HepG2 (cell line): ENCODE results near the gene TBC1D21. TPM values are rescaled to one million over a fixed set of nuclear protein-coding genes. Genes with fewer than 3 reads are reported as not detected.

ENCODE experiments used
- ATAC-seq: fragments of 200-7000 bp; cut with Tn5 transposase; 3 replicates; pipeline ENCODE4 v1.9.1; 2020; ENCODE audit warnings: mild to moderate bottlenecking, moderate library complexity
- BruUV-seq: library from RNA; stranded (reverse); fragments of 400-500 nt; replicated peaks from 2 replicates; lab custom pipeline; 2021; lab: Mats Ljungman, UMichigan
- CTCF ChIA-PET: fragments of 300-600 bp; formaldehyde crosslinking; extraction: SDS; loops from one replicate; lab custom pipeline; 2021; ENCODE audit warnings: low total read pairs, inconsistent platforms, low intra/inter-chr PET ratio; lab: Yijun Ruan, JAX
- POLR2A ChIA-PET: fragments of 350-600 bp; sonication (Branson Sonifier 250); formaldehyde crosslinking; loops from one replicate; lab custom pipeline; 2020; ENCODE audit warnings: antibody characterized with exemption, inconsistent platforms; lab: Yijun Ruan, JAX
- DNase-seq: peaks from one replicate; pipeline ENCODE4 v3.0.0-alpha.2; 2015; ENCODE audit warnings: low spot score
- FAIRE-seq: peaks from 3 replicates; lab custom pipeline; 2011; peaks lifted over from hg19 to GRCh38; lab: Jason Lieb, UNC
- H2AFZ ChIP-seq: one replicate; pipeline ENCODE4 v1.6.1; 2011; ENCODE audit warnings: low read length, inconsistent platforms
- H3K27ac ChIP-seq: fragments of 300-600 bp; 3 replicates; pipeline ENCODE4 v1.8.0; 2011; ENCODE audit warnings: mixed run types, mild to moderate bottlenecking, mixed read lengths, low read length, inconsistent platforms; ENCODE audit not compliant: insufficient read depth; ENCODE audit errors: extremely low read length
- H3K27me3 ChIP-seq, 2 experiments: fragments of 200-600 bp in 1 of 2; 2 replicates in 1 of 2; 3 replicates in 1 of 2; pipeline versions ENCODE4 v1.6.0 to v1.8.0; 2011; ENCODE audit warnings: low read length in 2 of 2, mild to moderate bottlenecking in 2 of 2, moderate library complexity in 2 of 2, inconsistent platforms in 1 of 2; ENCODE audit not compliant: insufficient read depth in 2 of 2, control insufficient read depth in 1 of 2
- H3K36me3 ChIP-seq, 2 experiments: fragments of 200-600 bp in 1 of 2; replicated peaks in 1 of 2; 2 replicates in 1 of 2; 3 replicates in 1 of 2; pipeline versions ENCODE4 v1.5.1 to v1.8.0; 2011; ENCODE audit warnings: low read length in 2 of 2, inconsistent platforms in 1 of 2; ENCODE audit not compliant: insufficient read depth in 2 of 2, control insufficient read depth in 1 of 2
- H3K4me1 ChIP-seq: 2 replicates; pipeline ENCODE4 v1.5.1; 2012; ENCODE audit warnings: low read length, inconsistent platforms; ENCODE audit not compliant: insufficient read depth
- H3K4me2 ChIP-seq: 2 replicates; pipeline ENCODE4 v1.6.0; 2011; ENCODE audit warnings: low read depth, low read length, inconsistent platforms
- H3K4me3 ChIP-seq, 3 experiments: fragments of 200-600 bp in 1 of 3; sonication (generic), shearing (Covaris generic) in 1 of 3; replicated peaks in 1 of 3; 2 replicates each; pipeline ENCODE4 v1.5.1; 2011 to 2016; ENCODE audit warnings: low read length in 3 of 3, inconsistent platforms in 2 of 3, low read depth in 2 of 3, mild to moderate bottlenecking in 2 of 3, control low read depth in 1 of 3, mixed read lengths in 1 of 3; ENCODE audit not compliant: insufficient read depth in 1 of 3
- H3K79me2 ChIP-seq: one replicate; pipeline ENCODE4 v1.6.1; 2011; ENCODE audit warnings: low read length, inconsistent platforms; ENCODE audit not compliant: insufficient read depth
- H3K9ac ChIP-seq: 2 replicates; pipeline ENCODE4 v1.6.0; 2011; ENCODE audit warnings: mild to moderate bottlenecking, low read depth, low read length, inconsistent platforms; ENCODE audit not compliant: insufficient read depth
- H3K9me3 ChIP-seq: 2 replicates; pipeline ENCODE4 v1.5.1; 2012; ENCODE audit warnings: mild to moderate bottlenecking, low read length
- H4K20me1 ChIP-seq: 2 replicates; pipeline ENCODE4 v1.6.0; 2011; ENCODE audit warnings: inconsistent platforms, mild to moderate bottlenecking, low read length, moderate library complexity; ENCODE audit not compliant: insufficient read depth
- ARNT ChIP-seq: fragments of 450-650 bp; IDR thresholded peaks from 2 replicates; pipeline ENCODE4 v1.6.1; 2017
- CREB1 ChIP-seq, 2 experiments: fragments of 450-650 bp in 1 of 2; IDR thresholded peaks; 2 replicates each; pipeline ENCODE4 v1.6.1; 2016 to 2017; ENCODE audit warnings: control low read depth in 1 of 2, mild to moderate bottlenecking in 1 of 2, missing compliant biosample characterization in 1 of 2, missing genetic modification characterization in 1 of 2
- HNF4A ChIP-seq: sonication (generic); formaldehyde crosslinking; IDR thresholded peaks from 2 replicates; pipeline ENCODE4 v1.4.0; 2020; ENCODE audit warnings: missing genetic modification reagents
- KMT2A ChIP-seq: sonication (generic); formaldehyde crosslinking; IDR thresholded peaks from 2 replicates; pipeline ENCODE4 v1.4.0; 2020; ENCODE audit warnings: missing genetic modification reagents
- SMARCE1 ChIP-seq: fragments of 450-650 bp; IDR thresholded peaks from 2 replicates; pipeline ENCODE4 v1.6.1; 2017; ENCODE audit warnings: borderline replicate concordance
- SOX6 ChIP-seq, 2 experiments: fragments of 450-650 bp in 1 of 2; sonication (generic) in 1 of 2; formaldehyde crosslinking in 1 of 2; IDR thresholded peaks; 2 replicates each; pipeline versions ENCODE4 v1.4.0 to v1.6.1; 2017 to 2020; ENCODE audit warnings: antibody characterized with exemption in 1 of 2, mild to moderate bottlenecking in 1 of 2, missing genetic modification reagents in 1 of 2
- TAF15 ChIP-seq: fragments of 200-400 bp; formaldehyde crosslinking; IDR thresholded peaks from one replicate; pipeline ENCODE4 v1.6.1; 2018; ENCODE audit warnings: mild to moderate bottlenecking, low read depth, low read length; ENCODE audit not compliant: poor library complexity, severe bottlenecking
- ZBTB26 ChIP-seq: IDR thresholded peaks from 2 replicates; pipeline ENCODE4 v1.6.1; 2016; ENCODE audit warnings: missing compliant biosample characterization, missing genetic modification reagents, borderline replicate concordance
- ZIK1 ChIP-seq: sonication (generic); formaldehyde crosslinking; IDR thresholded peaks from 2 replicates; pipeline ENCODE4 v1.5.0; 2020; ENCODE audit warnings: mild to moderate bottlenecking, low read depth, missing genetic modification reagents, borderline replicate concordance
- ZNF20 ChIP-seq: sonication (generic); formaldehyde crosslinking; IDR thresholded peaks from 2 replicates; pipeline ENCODE4 v1.4.0; 2020; ENCODE audit warnings: mild to moderate bottlenecking, moderate library complexity, missing genetic modification reagents
- ZNF337 ChIP-seq: sonication (generic); formaldehyde crosslinking; IDR thresholded peaks from 2 replicates; pipeline ENCODE4 v1.5.1; 2020; ENCODE audit warnings: missing genetic modification reagents, low read depth, mild to moderate bottlenecking, borderline replicate concordance
- ZNF639 ChIP-seq: conservative IDR thresholded peaks from 2 replicates; pipeline ENCODE4 v1.6.1; 2018; ENCODE audit warnings: missing genetic modification reagents
- ZSCAN5A ChIP-seq: sonication (generic); formaldehyde crosslinking; IDR thresholded peaks from 2 replicates; pipeline ENCODE4 v1.8.0; 2022; ENCODE audit warnings: mild to moderate bottlenecking, missing genetic modification reagents, borderline replicate concordance
- WGBS: methylation state at CpG from one replicate; pipeline ENCODE4 v1.1.6; 2017; ENCODE audit warnings: low lambda C conversion rate; 5-methylcytosine and 5-hydroxymethylcytosine counted together
- in situ Hi-C: cut with HindIII; loops from 2 replicates; pipeline ENCODE4 v1.10.0; 2017; ENCODE audit warnings: low pct_unique_long_range_greater_than_20kb; ENCODE audit not compliant: extremely low pct_ligation_motif_present
- intact Hi-C: fragments of 100-400 bp; cut with micrococcal nuclease; formaldehyde crosslinking; loops from one replicate; pipeline ENCODE4 v1.10.0; 2022; ENCODE audit not compliant: unreplicated experiment
- polyA plus RNA-seq, 8 experiments: library from polyadenylated mRNA; depleted of rRNA in 3 of 8; stranded (reverse) in 7 of 8; unstranded in 1 of 8; fragments of >200 nt; fragmentation: Illumina TruSeq in 4 of 8; extraction: Trizol in 4 of 8; gene quantifications; 2 replicates each; pipeline versions ENCODE4 v1.2.1 to v1.2.3, GENCODE V29; 2011 to 2016; ENCODE audit warnings: low read depth in 4 of 8, missing spikeins in 1 of 8, mixed read lengths in 1 of 8; ENCODE audit not compliant: insufficient read depth in 1 of 8
- total RNA-seq, 5 experiments: library from RNA; depleted of rRNA; stranded (reverse); fragments of >200 nt; fragmentation: Illumina TruSeq; extraction: Trizol; gene quantifications; 2 replicates each; pipeline ENCODE4 v1.2.3, GENCODE V29; 2016; ENCODE audit warnings: low read depth in 1 of 5

TBC1D21 gene
- total and polyA plus RNA-seq, 2 of the 13 experiments (the other 11 are each of a cell fraction or from before 2014, with no cell fraction given), result not detected

GRCh38 chr15:73881579-73882320, 8.4 kb downstream of the TBC1D21 start:
- Histone ChIP-seq H3K27me3 (no peaks in the 10 kb centered on the region), H4K20me1 (no peaks in the 10 kb centered on the region), H3K9me3 (no peaks in the 10 kb centered on the region), H3K9ac (no peak overlapping the region)
- no TSS peak for BruUV-seq
- WGBS, result 43% methylated on average over 6 of the region's 12 CpGs
- TF ChIP-seq CREB1 (IDR thresholded peaks at IDR 0.05) (no peak), CREB1 (CRISPR knock-in tag; IDR thresholded peaks at IDR 0.05) (no peak), ZBTB26 (CRISPR knock-in tag) (no peak), TAF15 (no peak), HNF4A (CRISPR knock-in tag) (no peak), ZNF20 (CRISPR knock-in tag) (no peak), ARNT (no peak), ZNF337 (CRISPR knock-in tag) (no peak), KMT2A (no peak), SMARCE1 (no peak), SOX6 (IDR thresholded peaks at IDR 0.05) (no peak), SOX6 (CRISPR knock-in tag; IDR thresholded peaks at IDR 0.05) (no peak), ZNF639 (CRISPR knock-in tag) (no peak), ZSCAN5A (CRISPR knock-in tag) (no peak), ZIK1 (CRISPR knock-in tag) (no peak)
- TF ChIP-seq, all 625 proteins: peak for 0
- in situ Hi-C loops, result no loop called here
- H3K4me2 ChIP-seq, result no peak overlapping the region
- H3K27ac ChIP-seq, result no peak overlapping the region
- ATAC-seq (no peak), DNase-seq (no peak), FAIRE-seq (no peak)
- CTCF ChIA-PET, result no interaction called here
- no peaks in the 10 kb centered on the region for H3K79me2 ChIP-seq
- POLR2A ChIA-PET, result no interaction called here
- no peaks in the 10 kb centered on the region for H3K36me3 ChIP-seq
- H3K4me3 ChIP-seq, result no peak overlapping the region
- intact Hi-C loops, result no loop called here
- no peak overlapping the region for H2AFZ ChIP-seq
- no peaks in the 10 kb centered on the region for H3K4me1 ChIP-seq
